Suprapubic skin (tissue), 4 donors: ENCODE data around the gene IFNB1. TPM values are rescaled to one million over a fixed set of nuclear protein-coding genes. Genes with fewer than 3 reads are reported as not detected.

ENCODE experiments used
- DNase-seq, 2 donors: peaks; one replicate each; pipeline ENCODE4 v3.0.0-alpha.2; 2019; ENCODE audit warnings: low spot score in 2 of 2
- H3K27ac ChIP-seq: fragments of 200-600 bp; sonication (generic); one replicate; pipeline ENCODE4 v1.5.1; 2019
- H3K27me3 ChIP-seq: fragments of 200-600 bp; sonication (generic); one replicate; pipeline ENCODE4 v1.5.1; 2019
- H3K36me3 ChIP-seq: fragments of 200-600 bp; sonication (generic); one replicate; pipeline ENCODE4 v1.5.1; 2019
- H3K4me1 ChIP-seq: fragments of 200-600 bp; sonication (generic); one replicate; pipeline ENCODE4 v1.5.1; 2019
- H3K4me3 ChIP-seq: fragments of 200-600 bp; sonication (generic); one replicate; pipeline ENCODE4 v1.5.1; 2019; ENCODE audit warnings: mild to moderate bottlenecking
- H3K9me3 ChIP-seq: fragments of 200-600 bp; sonication (generic); one replicate; pipeline ENCODE4 v1.5.1; 2019
- EP300 ChIP-seq: sonication (generic); formaldehyde crosslinking; IDR thresholded peaks from one replicate; pipeline ENCODE4 v1.6.1; 2017; ENCODE audit warnings: antibody characterized with exemption
- POLR2A ChIP-seq, 2 donors: fragments of 450-650 bp; IDR thresholded peaks; one replicate each; pipeline ENCODE4 v1.6.1; 2017; ENCODE audit warnings: antibody characterized with exemption in 2 of 2, mild to moderate bottlenecking in 2 of 2, moderate library complexity in 2 of 2
- POLR2AphosphoS5 ChIP-seq, 3 donors: sonication (generic); formaldehyde crosslinking; IDR thresholded peaks; one replicate each; pipeline ENCODE4 v1.6.1; 2017; ENCODE audit warnings: antibody characterized with exemption in 3 of 3
- WGBS: methylation state at CpG from one replicate; pipeline ENCODE4 v1.1.5; 2018; 5-methylcytosine and 5-hydroxymethylcytosine counted together
- total RNA-seq, 4 donors: library from RNA; depleted of rRNA; stranded (reverse); fragments of >200 nt; gene quantifications; one replicate each; pipeline ENCODE4 v1.1.0, GENCODE V29; 2016
- TF ChIP-seq, protein P1 (sequence below), 2 donors: fragments of 200-600 bp in 1 of 2; fragments of 450-650 bp in 1 of 2; sonication (generic) in 1 of 2; IDR thresholded peaks; one replicate each; pipeline ENCODE4 v1.5.1; 2016 to 2019; ENCODE audit warnings: antibody characterized with exemption in 2 of 2, mild to moderate bottlenecking in 1 of 2, moderate library complexity in 1 of 2

The IFNB1 gene
- total RNA-seq, 4 donors from 2014 or later, result not detected

DNA sequence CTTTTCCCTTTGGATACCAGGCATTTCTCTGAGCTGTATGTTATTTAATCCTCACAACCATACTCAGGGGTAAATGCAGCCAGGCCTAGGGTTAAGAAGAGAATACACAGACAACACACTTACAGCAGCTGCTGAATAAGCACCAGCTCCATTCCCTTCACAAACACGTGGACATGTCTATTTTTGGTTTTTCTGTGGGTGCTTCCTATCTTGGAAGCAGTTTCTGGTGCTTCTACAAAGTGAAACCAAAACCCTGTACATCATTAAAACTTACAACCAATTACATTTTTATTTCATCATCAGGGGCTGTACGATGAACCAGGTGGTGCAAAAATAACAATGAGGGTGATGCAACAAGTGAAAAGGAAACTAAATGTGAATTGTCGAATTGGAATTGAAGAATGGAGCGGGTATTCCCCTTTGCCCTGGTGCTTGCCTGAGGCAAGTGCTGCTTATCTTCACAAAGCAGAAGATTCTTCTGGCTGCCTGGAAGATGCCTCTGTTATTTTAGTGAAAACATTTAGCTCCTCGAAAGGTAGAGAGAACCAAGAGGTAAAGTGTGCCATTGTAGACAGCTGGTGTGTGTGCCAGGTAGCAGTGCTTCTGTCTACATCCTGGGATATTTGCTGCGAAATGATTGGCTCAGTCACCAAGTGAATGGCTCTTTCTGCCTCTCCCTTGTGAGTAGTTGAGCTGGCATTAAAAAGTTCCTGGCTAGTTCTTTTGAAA lies 18.6 kb upstream of the IFNB1 start:
- 14% methylated on average over 6 of the region's 6 CpGs for WGBS
- no peak for DNase-seq

DNA sequence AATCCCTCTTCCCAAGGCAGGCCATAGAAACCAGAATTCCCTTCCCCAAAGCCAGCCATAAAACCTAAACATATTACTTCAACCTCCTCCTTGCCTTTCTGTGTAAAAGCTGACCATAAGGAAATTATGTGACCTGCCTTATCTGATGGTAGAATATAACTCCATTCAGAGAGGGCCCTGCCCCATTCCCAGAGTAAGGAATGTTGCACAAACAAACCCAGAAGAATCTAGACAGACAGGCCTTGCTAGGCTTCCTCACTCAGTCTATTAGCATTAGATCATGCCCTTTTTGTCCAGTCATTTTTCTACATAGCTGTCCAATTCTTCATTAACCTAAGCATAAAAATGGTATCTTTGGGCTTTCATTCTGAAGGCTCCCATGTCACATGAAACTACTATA lies 17.8 kb upstream of the IFNB1 start:
- H3K9me3 ChIP-seq, result no peaks in the 10 kb centered on the region
- no peaks in the 10 kb centered on the region for H3K27me3 ChIP-seq
- no peaks in the 10 kb centered on the region for H3K36me3 ChIP-seq
- H3K27ac ChIP-seq, result no peak overlapping the region
- TF ChIP-seq POLR2AphosphoS5 (IDR thresholded peaks at IDR 0.05) (no peak), POLR2A (IDR thresholded peaks at IDR 0.05) (no peak), EP300 (no peak)
- TF ChIP-seq, protein P1, sequence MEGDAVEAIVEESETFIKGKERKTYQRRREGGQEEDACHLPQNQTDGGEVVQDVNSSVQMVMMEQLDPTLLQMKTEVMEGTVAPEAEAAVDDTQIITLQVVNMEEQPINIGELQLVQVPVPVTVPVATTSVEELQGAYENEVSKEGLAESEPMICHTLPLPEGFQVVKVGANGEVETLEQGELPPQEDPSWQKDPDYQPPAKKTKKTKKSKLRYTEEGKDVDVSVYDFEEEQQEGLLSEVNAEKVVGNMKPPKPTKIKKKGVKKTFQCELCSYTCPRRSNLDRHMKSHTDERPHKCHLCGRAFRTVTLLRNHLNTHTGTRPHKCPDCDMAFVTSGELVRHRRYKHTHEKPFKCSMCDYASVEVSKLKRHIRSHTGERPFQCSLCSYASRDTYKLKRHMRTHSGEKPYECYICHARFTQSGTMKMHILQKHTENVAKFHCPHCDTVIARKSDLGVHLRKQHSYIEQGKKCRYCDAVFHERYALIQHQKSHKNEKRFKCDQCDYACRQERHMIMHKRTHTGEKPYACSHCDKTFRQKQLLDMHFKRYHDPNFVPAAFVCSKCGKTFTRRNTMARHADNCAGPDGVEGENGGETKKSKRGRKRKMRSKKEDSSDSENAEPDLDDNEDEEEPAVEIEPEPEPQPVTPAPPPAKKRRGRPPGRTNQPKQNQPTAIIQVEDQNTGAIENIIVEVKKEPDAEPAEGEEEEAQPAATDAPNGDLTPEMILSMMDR (IDR thresholded peaks at IDR 0.05), result no peak
- no peak for DNase-seq
- H3K4me1 ChIP-seq, result peaks cover 13% of the 10 kb centered on the region
- H3K4me3 ChIP-seq, result no peak overlapping the region

More for the DNA sequence above, 18.6 kb upstream of the IFNB1 start:
- Histone ChIP-seq H3K27me3 (no peaks in the 10 kb centered on the region), H3K36me3 (no peaks in the 10 kb centered on the region), H3K27ac (no peak overlapping the region), H3K4me1 (peaks cover 13% of the 10 kb centered on the region), H3K4me3 (peak overlapping the region; percentile 30), H3K9me3 (no peaks in the 10 kb centered on the region)
- no peak for TF ChIP-seq POLR2A (IDR thresholded peaks at IDR 0.05)
- TF ChIP-seq EP300, result no peak
- TF ChIP-seq, protein P1 (IDR thresholded peaks at IDR 0.05), result no peak
- no peak for TF ChIP-seq POLR2AphosphoS5 (IDR thresholded peaks at IDR 0.05)

DNA sequence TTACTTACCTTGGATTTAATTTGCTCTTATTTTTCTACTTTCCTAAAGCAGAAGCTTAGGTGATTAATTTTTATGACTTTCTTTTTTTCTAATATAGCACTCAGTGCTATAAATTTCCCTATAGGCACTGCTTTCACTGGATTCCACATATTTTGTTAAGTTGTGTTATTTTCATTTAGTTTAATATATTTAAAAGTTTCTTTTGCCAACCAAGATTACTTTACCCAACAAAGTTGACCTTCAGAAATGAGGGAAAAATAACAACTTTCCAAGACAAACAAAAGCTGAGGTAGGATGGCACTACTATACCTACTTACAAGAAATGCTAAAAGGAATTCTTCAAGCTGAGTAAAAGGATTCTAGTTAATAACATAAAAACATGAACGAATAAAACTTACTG lies 8.8 kb upstream of the IFNB1 start:
- Histone ChIP-seq H3K9me3 (no peaks in the 10 kb centered on the region), H3K4me1 (peaks cover 3% of the 10 kb centered on the region), H3K27me3 (no peaks in the 10 kb centered on the region), H3K27ac (no peak overlapping the region), H3K36me3 (no peaks in the 10 kb centered on the region), H3K4me3 (no peak overlapping the region)
- TF ChIP-seq, protein P1 (IDR thresholded peaks at IDR 0.05), result no peak
- TF ChIP-seq POLR2A (IDR thresholded peaks at IDR 0.05) (no peak), POLR2AphosphoS5 (IDR thresholded peaks at IDR 0.05) (no peak), EP300 (no peak)
- no peak for DNase-seq
- WGBS, result 100% methylated on average over 1 of the region's 1 CpG

DNA sequence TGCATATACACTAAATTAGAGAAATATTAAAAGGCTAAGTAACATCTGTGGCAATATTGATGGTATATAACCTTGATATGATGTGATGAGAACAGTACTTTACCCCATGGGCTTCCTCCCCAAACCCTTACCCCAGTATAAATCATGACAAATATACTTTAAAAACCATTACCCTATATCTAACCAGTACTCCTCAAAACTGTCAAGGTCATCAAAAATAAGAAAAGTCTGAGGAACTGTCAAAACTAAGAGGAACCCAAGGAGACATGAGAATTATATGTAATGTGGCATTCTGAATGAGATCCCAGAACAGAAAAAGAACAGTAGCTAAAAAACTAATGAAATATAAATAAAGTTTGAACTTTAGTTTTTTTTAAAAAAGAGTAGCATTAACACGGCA lies 7.3 kb upstream of the IFNB1 start:
- WGBS, result 88% methylated on average over 1 of the region's 1 CpG
- H3K4me3 ChIP-seq, result no peak overlapping the region
- TF ChIP-seq EP300 (no peak), POLR2AphosphoS5 (IDR thresholded peaks at IDR 0.05) (no peak), POLR2A (IDR thresholded peaks at IDR 0.05) (no peak)
- TF ChIP-seq, protein P1 (IDR thresholded peaks at IDR 0.05), result no peak

DNA sequence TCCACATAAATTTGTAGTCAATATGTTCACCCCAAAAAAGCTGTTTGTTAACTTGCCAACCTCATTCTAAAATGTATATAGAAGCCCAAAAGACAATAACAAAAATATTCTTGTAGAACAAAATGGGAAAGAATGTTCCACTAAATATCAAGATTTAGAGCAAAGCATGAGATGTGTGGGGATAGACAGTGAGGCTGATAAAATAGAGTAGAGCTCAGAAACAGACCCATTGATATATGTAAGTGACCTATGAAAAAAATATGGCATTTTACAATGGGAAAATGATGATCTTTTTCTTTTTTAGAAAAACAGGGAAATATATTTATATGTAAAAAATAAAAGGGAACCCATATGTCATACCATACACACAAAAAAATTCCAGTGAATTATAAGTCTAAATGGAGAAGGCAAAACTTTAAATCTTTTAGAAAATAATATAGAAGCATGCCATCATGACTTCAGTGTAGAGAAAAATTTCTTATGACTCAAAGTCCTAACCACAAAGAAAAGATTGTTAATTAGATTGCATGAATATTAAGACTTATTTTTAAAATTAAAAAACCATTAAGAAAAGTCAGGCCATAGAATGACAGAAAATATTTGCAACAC lies 6.6 kb upstream of the IFNB1 start:
- no peak for DNase-seq
- H3K4me1 ChIP-seq, result peaks cover 3% of the 10 kb centered on the region
- no peaks in the 10 kb centered on the region for H3K9me3 ChIP-seq
- H3K27ac ChIP-seq, result no peak overlapping the region
- H3K36me3 ChIP-seq, result no peaks in the 10 kb centered on the region
- TF ChIP-seq, protein P1 (IDR thresholded peaks at IDR 0.05), result no peak
- TF ChIP-seq EP300, result no peak
- no peak for TF ChIP-seq POLR2A (IDR thresholded peaks at IDR 0.05)
- TF ChIP-seq POLR2AphosphoS5 (IDR thresholded peaks at IDR 0.05), result no peak
- H3K27me3 ChIP-seq, result no peaks in the 10 kb centered on the region
- H3K4me3 ChIP-seq, result no peak overlapping the region

More for the DNA sequence above, 7.3 kb upstream of the IFNB1 start:
- no peaks in the 10 kb centered on the region for H3K9me3 ChIP-seq
- no peak overlapping the region for H3K27ac ChIP-seq
- no peaks in the 10 kb centered on the region for H3K27me3 ChIP-seq
- peaks cover 3% of the 10 kb centered on the region for H3K4me1 ChIP-seq
- DNase-seq, result no peak
- no peaks in the 10 kb centered on the region for H3K36me3 ChIP-seq
